Measurements from ENCODE around the gene GAPT. TPM values are rescaled to one million over a fixed set of nuclear protein-coding genes. Genes with fewer than 3 reads are reported as not detected.
"Not testable (repeated sequence)": the region's sequence is repeated elsewhere in the genome, so short reads cannot be mapped to it uniquely, and the experiment has no call there.

GAPT gene
- polyA plus RNA-seq, 1 of the 3 experiments (the other 2 are of a cell fraction) = not detected

DNA sequence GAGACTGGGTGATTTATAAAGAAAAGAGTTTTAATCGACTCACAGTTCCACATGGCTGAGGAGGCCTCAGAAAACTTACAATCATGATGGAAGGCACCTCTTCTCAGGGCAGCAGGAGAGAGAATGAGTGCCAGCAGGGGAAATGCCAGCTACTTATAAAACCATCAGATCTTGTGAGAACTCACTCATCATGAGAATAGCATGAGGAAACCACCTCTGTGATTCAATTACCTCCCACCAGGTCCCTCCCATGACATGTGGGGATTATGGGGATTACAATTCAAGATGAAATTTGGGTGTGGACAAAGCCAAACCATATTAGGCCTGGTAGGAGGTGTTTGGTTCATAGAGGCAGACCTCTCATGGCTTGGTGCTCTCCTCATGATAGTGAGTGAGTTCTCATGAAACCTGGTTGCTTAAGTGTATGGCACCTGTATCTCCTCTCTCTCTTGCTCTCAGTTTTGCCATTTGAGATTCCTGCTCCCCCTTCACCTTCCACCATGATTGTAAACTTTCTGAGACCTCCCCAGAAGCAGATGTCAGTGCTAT, 39.8 kb downstream of the GAPT start:
- Histone ChIP-seq H3K9ac (no peak overlapping the region), H2AFZ (ENCODE audit: low read depth) (no peak overlapping the region), H3K9me2 (no peaks in the 10 kb centered on the region), H3K27ac (ENCODE audit: low read depth in 2 of 2, low read length in 1 of 2) (no peak overlapping the region), H3K9me3 (no peaks in the 10 kb centered on the region), H3K27me3 (ENCODE audit: insufficient read depth) (no peaks in the 10 kb centered on the region), H3K36me3 (replicated peaks in 1 of 2; ENCODE audit: control insufficient read depth in 1 of 2, insufficient read depth in 2 of 2, low read length in 1 of 2) (no peaks in the 10 kb centered on the region), H3F3A (replicated peaks; ENCODE audit: insufficient read depth) (no peaks in the 10 kb centered on the region), H3K4me1 (ENCODE audit: control insufficient read depth in 1 of 2, insufficient read depth in 2 of 2, low read depth in 1 of 2, low read length in 1 of 2) (no peaks in the 10 kb centered on the region), H4K20me1 (ENCODE audit: insufficient read depth) (no peaks in the 10 kb centered on the region), H3K4me3 (ENCODE audit: low read depth in 2 of 2, low read length in 1 of 2) (no peak overlapping the region), H3K4me2 (no peak overlapping the region), H3K79me2 (ENCODE audit: insufficient read depth) (no peaks in the 10 kb centered on the region)
- WGBS (ENCODE audit: low lambda C conversion rate) = 11% methylated on average over 1 of the region's 1 CpG
- CTCF ChIA-PET = interaction anchor here (0.5 to 3.7 kb wide), 3 partner anchors 33 to 319 kb away, joined by 3 to 12 read pairs (median 3); no protein-coding TSS in a partner anchor
- no peak for TF ChIP-seq MAX (IDR thresholded peaks at IDR 0.05; ENCODE audit: low read depth)
- TF ChIP-seq POLR2AphosphoS5 (IDR thresholded peaks at IDR 0.05; ENCODE audit: low read depth, low read length) = no peak
- no peak for TF ChIP-seq GATA2 (CRISPR knock-in tag; IDR thresholded peaks at IDR 0.05)
- TF ChIP-seq SIN3A (IDR thresholded peaks at IDR 0.05; ENCODE audit: borderline replicate concordance, low read depth, low read length) = no peak
- no peak for TF ChIP-seq TEAD4 (IDR thresholded peaks at IDR 0.05; ENCODE audit: borderline replicate concordance, insufficient read depth)
- no peak for TF ChIP-seq SMC3 (IDR thresholded peaks at IDR 0.05; ENCODE audit: low read depth, low read length)
- TF ChIP-seq, protein P1, sequence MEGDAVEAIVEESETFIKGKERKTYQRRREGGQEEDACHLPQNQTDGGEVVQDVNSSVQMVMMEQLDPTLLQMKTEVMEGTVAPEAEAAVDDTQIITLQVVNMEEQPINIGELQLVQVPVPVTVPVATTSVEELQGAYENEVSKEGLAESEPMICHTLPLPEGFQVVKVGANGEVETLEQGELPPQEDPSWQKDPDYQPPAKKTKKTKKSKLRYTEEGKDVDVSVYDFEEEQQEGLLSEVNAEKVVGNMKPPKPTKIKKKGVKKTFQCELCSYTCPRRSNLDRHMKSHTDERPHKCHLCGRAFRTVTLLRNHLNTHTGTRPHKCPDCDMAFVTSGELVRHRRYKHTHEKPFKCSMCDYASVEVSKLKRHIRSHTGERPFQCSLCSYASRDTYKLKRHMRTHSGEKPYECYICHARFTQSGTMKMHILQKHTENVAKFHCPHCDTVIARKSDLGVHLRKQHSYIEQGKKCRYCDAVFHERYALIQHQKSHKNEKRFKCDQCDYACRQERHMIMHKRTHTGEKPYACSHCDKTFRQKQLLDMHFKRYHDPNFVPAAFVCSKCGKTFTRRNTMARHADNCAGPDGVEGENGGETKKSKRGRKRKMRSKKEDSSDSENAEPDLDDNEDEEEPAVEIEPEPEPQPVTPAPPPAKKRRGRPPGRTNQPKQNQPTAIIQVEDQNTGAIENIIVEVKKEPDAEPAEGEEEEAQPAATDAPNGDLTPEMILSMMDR (IDR thresholded peaks at IDR 0.05) = no peak
- DNase-seq = no peak
- POLR2A ChIA-PET = no interaction called here

- H2AFZ ChIP-seq (ENCODE audit: low read depth); H3K36me3 ChIP-seq (replicated peaks in 1 of 2; ENCODE audit: control insufficient read depth in 1 of 2, insufficient read depth in 2 of 2, low read length in 1 of 2); H4K20me1 ChIP-seq (ENCODE audit: insufficient read depth); H3K27me3 ChIP-seq (ENCODE audit: insufficient read depth); H3K9me2 ChIP-seq; H3K27ac ChIP-seq (ENCODE audit: low read depth in 2 of 2, low read length in 1 of 2); H3F3A ChIP-seq (replicated peaks; ENCODE audit: insufficient read depth); H3K79me2 ChIP-seq (ENCODE audit: insufficient read depth); H3K4me2 ChIP-seq; H3K9ac ChIP-seq; H3K4me3 ChIP-seq (ENCODE audit: low read depth in 2 of 2, low read length in 1 of 2); H3K9me3 ChIP-seq; H3K4me1 ChIP-seq (ENCODE audit: control insufficient read depth in 1 of 2, insufficient read depth in 2 of 2, low read depth in 1 of 2, low read length in 1 of 2); DNase-seq; CTCF ChIA-PET; POLR2A ChIA-PET: not testable (repeated sequence)
- WGBS (ENCODE audit: low lambda C conversion rate) = 73% methylated on average over 7 of the region's 9 CpGs
These were observed 50.7 kb downstream of the GAPT start for GRCh38 chr5:58541935-58542334.

GRCh38 chr5:58542709-58543108, 51.5 kb downstream of the GAPT start:
- CTCF ChIA-PET = no interaction called here
- no peaks in the 10 kb centered on the region for H3K9me3 ChIP-seq

More at GRCh38 chr5:58542709-58543108, 51.5 kb downstream of the GAPT start:
- no peaks in the 10 kb centered on the region for H3K9me2 ChIP-seq
- no peak overlapping the region for H3K4me2 ChIP-seq
- no peaks in the 10 kb centered on the region for H3K79me2 ChIP-seq (ENCODE audit: insufficient read depth)
- no peaks in the 10 kb centered on the region for H3K36me3 ChIP-seq (replicated peaks in 1 of 2; ENCODE audit: control insufficient read depth in 1 of 2, insufficient read depth in 2 of 2, low read length in 1 of 2)
- POLR2A ChIA-PET = no interaction called here
- no peaks in the 10 kb centered on the region for H3F3A ChIP-seq (replicated peaks; ENCODE audit: insufficient read depth)
- no peak overlapping the region for H3K9ac ChIP-seq
- peaks cover 0 to 4% of the 10 kb centered on the region in 2 experiments; a peak in 2 of 4 replicates for H3K4me1 ChIP-seq (ENCODE audit: control insufficient read depth in 1 of 2, insufficient read depth in 2 of 2, low read depth in 1 of 2, low read length in 1 of 2)
- no peak overlapping the region; a peak in 1 of 4 replicates for H3K27ac ChIP-seq (ENCODE audit: low read depth in 2 of 2, low read length in 1 of 2)
- H2AFZ ChIP-seq (ENCODE audit: low read depth) = no peak overlapping the region
- DNase-seq = no peak
- no peaks in the 10 kb centered on the region for H4K20me1 ChIP-seq (ENCODE audit: insufficient read depth)
- TF ChIP-seq TAF1 (IDR thresholded peaks at IDR 0.05; ENCODE audit: borderline replicate concordance, low read depth, low read length) (no peak), CHD2 (IDR thresholded peaks at IDR 0.05; ENCODE audit: low read length, partially characterized antibody) (no peak), RFX5 (IDR thresholded peaks at IDR 0.05; ENCODE audit: low read length) (no peak)
- no peaks in the 10 kb centered on the region for H3K27me3 ChIP-seq (ENCODE audit: insufficient read depth)
- no peak overlapping the region for H3K4me3 ChIP-seq (ENCODE audit: low read depth in 2 of 2, low read length in 1 of 2)
- WGBS (ENCODE audit: low lambda C conversion rate) = 20% methylated on average over 1 of the region's 1 CpG

All from SK-N-SH (cell line).